HCT116 (cell line): ENCODE measurements around the gene PHF3. TPM values are rescaled to one million over a fixed set of nuclear protein-coding genes. Genes with fewer than 3 reads are reported as not detected.

Source experiments
- ATAC-seq: fragments of 200-7000 bp; cut with Tn5 transposase; 2 replicates; pipeline ENCODE4 v1.9.1; 2020; ENCODE audit warnings: mild to moderate bottlenecking, moderate library complexity
- BruUV-seq: library from RNA; stranded (reverse); fragments of 400-500 nt; replicated peaks from 2 replicates; lab custom pipeline; 2021; lab: Mats Ljungman, UMichigan
- CTCF ChIA-PET: fragments of 300-600 bp; sonication (Branson Sonifier 250); formaldehyde crosslinking; loops from one replicate; lab custom pipeline; 2021; ENCODE audit warnings: antibody characterized with exemption; lab: Charles Lee
- POLR2A ChIA-PET: fragments of 300-600, 350-600 bp; sonication (Branson Sonifier 250); formaldehyde crosslinking; loops from one replicate; lab custom pipeline; 2021; ENCODE audit warnings: antibody characterized with exemption; lab: Charles Lee
- RAD21 ChIA-PET, 2 experiments: fragments of 300-600 bp; sonication (Branson Sonifier 250); formaldehyde crosslinking; loops; one replicate each; lab custom pipeline; 2023; ENCODE audit warnings: low total read pairs in 2 of 2; ENCODE audit not compliant: uncharacterized antibody in 2 of 2, unreplicated experiment in 2 of 2, low non-redundant PET in 1 of 2; lab: Charles Lee
- DNase-seq: peaks from one replicate; pipeline ENCODE4 v3.0.0-alpha.2; 2010; ENCODE audit warnings: low read depth, low spot score
- H2AFZ ChIP-seq: fragments of 200-600 bp; shearing (Covaris generic), sonication (generic); 2 replicates; pipeline ENCODE4 v1.6.1; 2017; ENCODE audit warnings: low read depth, mixed run types, mixed read lengths, antibody characterized with exemption, low read length; ENCODE audit not compliant: poor library complexity, severe bottlenecking
- H3K27ac ChIP-seq: 2 replicates; pipeline ENCODE4 v1.5.1; 2012; ENCODE audit warnings: low read depth, low read length
- H3K27me3 ChIP-seq: fragments of 200-600 bp; sonication (generic); 2 replicates; pipeline ENCODE4 v1.6.1; 2016; ENCODE audit warnings: mixed run types, low read length, mixed read lengths; ENCODE audit not compliant: insufficient read depth
- H3K36me3 ChIP-seq, 2 experiments: fragments of 200-500 bp in 1 of 2; fragments of 200-600 bp in 1 of 2; sonication (Bioruptor generic) in 1 of 2; sonication (generic) in 1 of 2; 2 replicates each; pipeline versions ENCODE4 v1.5.1 to v1.6.1; 2014 to 2016; ENCODE audit warnings: low read length in 2 of 2, inconsistent platforms in 1 of 2, mixed read lengths in 1 of 2, mixed run types in 1 of 2; ENCODE audit not compliant: insufficient read depth in 2 of 2, control insufficient read depth in 1 of 2
- H3K4me1 ChIP-seq, 2 experiments: fragments of 200-600 bp in 1 of 2; sonication (generic) in 1 of 2; 2 replicates each; pipeline versions ENCODE4 v1.5.1 to v1.6.1; 2012 to 2017; ENCODE audit warnings: low read length in 2 of 2, inconsistent platforms in 1 of 2, mild to moderate bottlenecking in 1 of 2, mixed read lengths in 1 of 2, mixed run types in 1 of 2, moderate library complexity in 1 of 2; ENCODE audit not compliant: insufficient read depth in 2 of 2, control insufficient read depth in 1 of 2
- H3K4me2 ChIP-seq: fragments of 200-600 bp; sonication (generic); 2 replicates; pipeline ENCODE4 v1.6.1; 2017; ENCODE audit warnings: mixed run types, low read length, mixed read lengths
- H3K4me3 ChIP-seq, 2 experiments: fragments of 200-600 bp in 1 of 2; sonication (generic) in 1 of 2; replicated peaks in 1 of 2; 2 replicates each; pipeline ENCODE4 v1.5.1; 2011 to 2016; ENCODE audit warnings: low read length in 2 of 2, control low read depth in 1 of 2, low read depth in 1 of 2, mild to moderate bottlenecking in 1 of 2, mixed read lengths in 1 of 2, mixed run types in 1 of 2
- H3K79me2 ChIP-seq: fragments of 200-600 bp; sonication (generic); 2 replicates; pipeline ENCODE4 v1.6.1; 2017; ENCODE audit warnings: mild to moderate bottlenecking, mixed run types, low read length, moderate library complexity, mixed read lengths; ENCODE audit not compliant: insufficient read depth
- H3K9ac ChIP-seq: fragments of 200-600 bp; sonication (generic); 2 replicates; pipeline ENCODE4 v1.6.1; 2016; ENCODE audit warnings: low read length, mixed read lengths
- H3K9me2 ChIP-seq: fragments of 200-600 bp; sonication (generic), shearing (Covaris generic); 2 replicates; pipeline ENCODE4 v1.6.1; 2017; ENCODE audit warnings: mixed run types, mild to moderate bottlenecking, moderate library complexity; ENCODE audit not compliant: insufficient read depth
- H3K9me3 ChIP-seq, 2 experiments: fragments of 200-500 bp in 1 of 2; fragments of 200-600 bp in 1 of 2; sonication (Bioruptor generic) in 1 of 2; sonication (generic) in 1 of 2; 2 replicates each; pipeline ENCODE4 v1.6.1; 2014 to 2017; ENCODE audit warnings: low read length in 2 of 2, mixed read lengths in 2 of 2, inconsistent platforms in 1 of 2, low read depth in 1 of 2, mild to moderate bottlenecking in 1 of 2, mixed run types in 1 of 2, moderate library complexity in 1 of 2; ENCODE audit not compliant: control insufficient read depth in 1 of 2, insufficient read depth in 1 of 2
- H4K20me1 ChIP-seq: fragments of 200-600 bp; sonication (generic), shearing (Covaris generic); 2 replicates; pipeline ENCODE4 v1.6.1; 2017; ENCODE audit warnings: mixed run types, mild to moderate bottlenecking, moderate library complexity; ENCODE audit not compliant: insufficient read depth
- ATF3 ChIP-seq: IDR thresholded peaks from 2 replicates; pipeline ENCODE4 v1.6.1; 2012
- CEBPB ChIP-seq: IDR thresholded peaks from 2 replicates; pipeline ENCODE4 v1.6.1; 2012; ENCODE audit warnings: low read depth
- CTCF ChIP-seq, 3 experiments: fragments of 200-600 bp in 1 of 3; sonication (generic) in 1 of 3; IDR thresholded peaks in 2 of 3; conservative IDR thresholded peaks in 1 of 3; 2 replicates each; pipeline ENCODE4 v1.5.1; 2012 to 2017; ENCODE audit warnings: low read depth in 2 of 3, low read length in 2 of 3, antibody characterized with exemption in 1 of 3, borderline replicate concordance in 1 of 3, control low read depth in 1 of 3, mild to moderate bottlenecking in 1 of 3, mixed read lengths in 1 of 3, mixed run types in 1 of 3, moderate library complexity in 1 of 3; ENCODE audit not compliant: insufficient read depth in 1 of 3
- ELF1 ChIP-seq: IDR thresholded peaks from 2 replicates; pipeline ENCODE4 v1.6.1; 2012; ENCODE audit warnings: low read depth, borderline replicate concordance
- EZH2 ChIP-seq: fragments of 200-600 bp; sonication (generic); IDR thresholded peaks from 2 replicates; pipeline ENCODE4 v1.6.1; 2017; ENCODE audit warnings: antibody characterized with exemption, mixed run types
- FOSL1 ChIP-seq: IDR thresholded peaks from 2 replicates; pipeline ENCODE4 v1.6.1; 2012; ENCODE audit warnings: low read depth
- SIN3A ChIP-seq: IDR thresholded peaks from 2 replicates; pipeline ENCODE4 v1.6.1; 2012; ENCODE audit warnings: low read depth
- SRF ChIP-seq: IDR thresholded peaks from 2 replicates; pipeline ENCODE4 v1.6.1; 2012; ENCODE audit warnings: low read depth
- ZBTB33 ChIP-seq: IDR thresholded peaks from 2 replicates; pipeline ENCODE4 v1.6.1; 2011; ENCODE audit warnings: mild to moderate bottlenecking, low read length, moderate library complexity; ENCODE audit not compliant: insufficient replicate concordance; ENCODE audit errors: extremely low read depth
- intact Hi-C: fragments of 100-400 bp; cut with micrococcal nuclease; formaldehyde crosslinking; loops from 2 replicates; pipeline ENCODE4 v1.10.0; 2022
- total RNA-seq: library from RNA; stranded (reverse); gene quantifications from one replicate; pipeline ENCODE4 v1.2.1, GENCODE V29; 2021; ENCODE audit not compliant: unreplicated experiment

The PHF3 gene
- total RNA-seq, 1 experiment from 2014 or later = 51.1 TPM

- no peak for TF ChIP-seq ZBTB33
- TF ChIP-seq EZH2 = no peak
- TF ChIP-seq CEBPB = no peak
- no peak for TF ChIP-seq FOSL1
- no peak for TF ChIP-seq CTCF (IDR thresholded peaks at IDR 0.05 in 2 of 3, conservative IDR thresholded peaks at IDR 0.05 in 1 of 3; ENCODE audit: borderline replicate concordance in 1 of 3, insufficient read depth in 1 of 3, low read depth in 2 of 3, low read length in 2 of 3)
- no peak for TF ChIP-seq SIN3A
Measured at GRCh38 chr6:63643862-63644261, 8.3 kb downstream of the PHF3 start (continued).

GRCh38 chr6:63644668-63645326 is 9.2 kb downstream of the PHF3 start:
- Histone ChIP-seq H3K9me3 (no peaks in the 10 kb centered on the region), H2AFZ (no peak overlapping the region), H3K9me2 (no peaks in the 10 kb centered on the region), H3K27me3 (no peaks in the 10 kb centered on the region), H4K20me1 (peaks cover 22% of the 10 kb centered on the region), H3K4me2 (no peak overlapping the region), H3K4me3 (no peak overlapping the region), H3K9ac (no peak overlapping the region), H3K4me1 (peaks cover 0 to 3% of the 10 kb centered on the region in 2 experiments; a peak in 1 of 4 replicates), H3K36me3 (peaks cover 0 to 3% of the 10 kb centered on the region in 2 experiments; a peak in 1 of 4 replicates), H3K79me2 (peaks cover 100% of the 10 kb centered on the region), H3K27ac (no peak overlapping the region)
- intact Hi-C loops = no loop called here
- CTCF ChIA-PET = no interaction called here
- BruUV-seq = no TSS peak
- POLR2A ChIA-PET = interaction anchor here (1.3 kb wide), 1 partner anchor 9 kb away, joined by 4 read pairs; the partner anchor contains the start of gene PHF3
- RAD21 ChIA-PET = no interaction called here
- no peak for TF ChIP-seq ELF1
- no peak for TF ChIP-seq SRF
- TF ChIP-seq ATF3 = no peak
- ATAC-seq (no peak), DNase-seq (no peak)
